Upper lobe of left lung (tissue), 6 donors: ENCODE results near the gene SORCS3. TPM values are rescaled to one million over a fixed set of nuclear protein-coding genes. Genes with fewer than 3 reads are reported as not detected.

Experiments used
- ATAC-seq, 2 donors: fragments of 200-7000 bp; cut with Tn5 transposase; one replicate each; pipeline ENCODE4 v1.9.1; 2022; ENCODE audit warnings: mild to moderate bottlenecking in 2 of 2, moderate library complexity in 2 of 2; ENCODE audit not compliant: low FRiP score in 2 of 2
- DNase-seq, 2 donors: peaks; one replicate each; pipeline ENCODE4 v3.0.0-alpha.2; 2019 to 2020
- H3K27ac ChIP-seq, 4 donors: fragments of 200-600 bp; sonication (generic); one replicate each; pipeline ENCODE4 v1.5.1; 2016 to 2019
- H3K27me3 ChIP-seq, 4 donors: fragments of 200-600 bp; sonication (generic); one replicate each; pipeline ENCODE4 v1.5.1; 2017 to 2019
- H3K36me3 ChIP-seq, 4 donors: fragments of 200-600 bp; sonication (generic); one replicate each; pipeline ENCODE4 v1.5.1; 2016 to 2019
- H3K4me1 ChIP-seq, 4 donors: fragments of 200-600 bp; sonication (generic); one replicate each; pipeline ENCODE4 v1.5.1; 2018 to 2019
- H3K4me3 ChIP-seq, 4 donors: fragments of 200-600 bp; sonication (generic); one replicate each; pipeline ENCODE4 v1.5.1; 2017 to 2019; ENCODE audit warnings: mild to moderate bottlenecking in 2 of 4, moderate library complexity in 1 of 4
- H3K9me3 ChIP-seq, 4 donors: fragments of 200-600 bp; sonication (generic); one replicate each; pipeline ENCODE4 v1.5.1; 2018 to 2019
- EP300 ChIP-seq, 4 donors: sonication (generic); formaldehyde crosslinking; IDR thresholded peaks; one replicate each; pipeline ENCODE4 v1.5.1; 2017; ENCODE audit warnings: antibody characterized with exemption in 4 of 4, control low read depth in 2 of 4
- POLR2A ChIP-seq, 4 donors: fragments of 450-650 bp; IDR thresholded peaks; one replicate each; pipeline ENCODE4 v1.5.1; 2016 to 2017; ENCODE audit warnings: antibody characterized with exemption in 4 of 4, mild to moderate bottlenecking in 2 of 4
- POLR2AphosphoS5 ChIP-seq, 2 donors: sonication (generic); formaldehyde crosslinking; IDR thresholded peaks; one replicate each; pipeline ENCODE4 v1.5.1; 2017; ENCODE audit warnings: antibody characterized with exemption in 2 of 2
- WGBS, 2 donors: methylation state at CpG; one replicate each; pipeline ENCODE4 v1.1.5; 2017 to 2018; 5-methylcytosine and 5-hydroxymethylcytosine counted together
- total RNA-seq, 6 donors: library from RNA; depleted of rRNA in 4 of 6; stranded (reverse); fragments of >200 nt in 4 of 6; gene quantifications; one replicate each; pipeline versions ENCODE4 v1.1.0 to v1.2.1, GENCODE V29; 2016 to 2021
- TF ChIP-seq, protein P1 (sequence below), 6 experiments: fragments of 450-650 bp in 4 of 6; fragments of 200-600 bp in 2 of 6; sonication (generic) in 2 of 6; IDR thresholded peaks; one replicate each; pipeline ENCODE4 v1.5.1; 2016 to 2019; ENCODE audit warnings: antibody characterized with exemption in 6 of 6
- donor health status: DM: no; HTN: no; CAD: no; lungs with moderate emphysema.
- donor health status: DM: no; HTN: yes; CAD: no; lungs with severe emphysema.

Gene SORCS3
- total RNA-seq, 6 donors from 2014 or later, result not detected

DNA sequence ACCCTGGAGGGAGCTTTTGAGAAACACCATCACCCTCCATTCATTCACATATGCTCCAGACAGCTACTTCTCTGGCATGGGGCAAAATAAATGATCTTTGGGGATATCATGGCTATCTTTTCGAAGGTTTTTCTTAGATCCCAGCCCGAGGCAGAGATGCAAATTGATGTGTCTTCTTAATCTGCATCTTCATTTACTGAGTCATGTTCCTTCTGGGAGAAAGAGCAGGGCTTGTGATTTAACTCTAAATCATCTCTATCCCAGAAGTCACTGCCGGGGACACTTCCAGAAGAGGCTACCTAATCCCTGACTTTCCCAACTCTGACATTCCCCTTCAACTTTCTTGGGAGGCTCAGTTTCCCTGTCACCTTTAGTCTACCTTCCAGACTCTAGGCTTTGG is 90.1 kb downstream of the SORCS3 start:
- no peaks in the 10 kb centered on the region for H3K9me3 ChIP-seq
- ATAC-seq, result no peak

GRCh38 chr10:104732222-104732621 is 91.1 kb downstream of the SORCS3 start:
- no peaks in the 10 kb centered on the region for H3K4me1 ChIP-seq
- no peak overlapping the region for H3K27ac ChIP-seq
- ATAC-seq (no peak), DNase-seq (no peak)
- H3K4me3 ChIP-seq, result no peak overlapping the region
- TF ChIP-seq POLR2A (IDR thresholded peaks at IDR 0.05) (no peak), EP300 (IDR thresholded peaks at IDR 0.05) (no peak), POLR2AphosphoS5 (IDR thresholded peaks at IDR 0.05) (no peak)
- TF ChIP-seq, protein P1, sequence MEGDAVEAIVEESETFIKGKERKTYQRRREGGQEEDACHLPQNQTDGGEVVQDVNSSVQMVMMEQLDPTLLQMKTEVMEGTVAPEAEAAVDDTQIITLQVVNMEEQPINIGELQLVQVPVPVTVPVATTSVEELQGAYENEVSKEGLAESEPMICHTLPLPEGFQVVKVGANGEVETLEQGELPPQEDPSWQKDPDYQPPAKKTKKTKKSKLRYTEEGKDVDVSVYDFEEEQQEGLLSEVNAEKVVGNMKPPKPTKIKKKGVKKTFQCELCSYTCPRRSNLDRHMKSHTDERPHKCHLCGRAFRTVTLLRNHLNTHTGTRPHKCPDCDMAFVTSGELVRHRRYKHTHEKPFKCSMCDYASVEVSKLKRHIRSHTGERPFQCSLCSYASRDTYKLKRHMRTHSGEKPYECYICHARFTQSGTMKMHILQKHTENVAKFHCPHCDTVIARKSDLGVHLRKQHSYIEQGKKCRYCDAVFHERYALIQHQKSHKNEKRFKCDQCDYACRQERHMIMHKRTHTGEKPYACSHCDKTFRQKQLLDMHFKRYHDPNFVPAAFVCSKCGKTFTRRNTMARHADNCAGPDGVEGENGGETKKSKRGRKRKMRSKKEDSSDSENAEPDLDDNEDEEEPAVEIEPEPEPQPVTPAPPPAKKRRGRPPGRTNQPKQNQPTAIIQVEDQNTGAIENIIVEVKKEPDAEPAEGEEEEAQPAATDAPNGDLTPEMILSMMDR (IDR thresholded peaks at IDR 0.05), result no peak
- no peaks in the 10 kb centered on the region for H3K9me3 ChIP-seq
- 59 to 68% methylated on average over 3 of the region's 3 CpGs for WGBS, 2 donors
- no peaks in the 10 kb centered on the region for H3K36me3 ChIP-seq
- no peaks in the 10 kb centered on the region for H3K27me3 ChIP-seq

More for the DNA sequence above, 90.1 kb downstream of the SORCS3 start:
- TF ChIP-seq, protein P1 (IDR thresholded peaks at IDR 0.05), result no peak
- no peak for TF ChIP-seq POLR2A (IDR thresholded peaks at IDR 0.05)
- no peak for TF ChIP-seq EP300 (IDR thresholded peaks at IDR 0.05)
- no peak for TF ChIP-seq POLR2AphosphoS5 (IDR thresholded peaks at IDR 0.05)
- Histone ChIP-seq H3K4me3 (no peak overlapping the region), H3K27me3 (no peaks in the 10 kb centered on the region), H3K27ac (no peak overlapping the region), H3K4me1 (no peaks in the 10 kb centered on the region), H3K36me3 (no peaks in the 10 kb centered on the region)
- no peak for DNase-seq
- WGBS, 2 donors, result 72 to 84% methylated on average over 3 of the region's 3 CpGs

DNA sequence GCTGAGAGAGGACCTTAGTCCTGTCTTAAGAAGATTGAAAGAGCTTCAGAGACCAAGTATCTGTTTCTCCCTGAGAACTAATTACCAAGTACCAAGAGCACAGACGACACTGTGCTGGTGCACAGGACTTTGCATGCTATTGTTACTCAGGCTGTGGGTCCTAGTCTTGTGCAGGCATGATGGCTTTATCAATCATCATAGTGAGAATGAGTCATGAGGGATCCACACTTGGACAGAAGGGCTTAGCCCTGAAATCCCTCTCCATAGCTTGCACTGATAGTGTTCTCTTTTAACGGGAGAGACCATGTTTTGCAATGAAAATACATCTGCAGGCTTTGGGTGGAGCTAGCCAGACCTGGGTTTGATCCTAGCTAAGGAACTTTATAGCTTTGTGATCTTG is 93.3 kb downstream of the SORCS3 start:
- H3K27me3 ChIP-seq, result no peaks in the 10 kb centered on the region

DNA sequence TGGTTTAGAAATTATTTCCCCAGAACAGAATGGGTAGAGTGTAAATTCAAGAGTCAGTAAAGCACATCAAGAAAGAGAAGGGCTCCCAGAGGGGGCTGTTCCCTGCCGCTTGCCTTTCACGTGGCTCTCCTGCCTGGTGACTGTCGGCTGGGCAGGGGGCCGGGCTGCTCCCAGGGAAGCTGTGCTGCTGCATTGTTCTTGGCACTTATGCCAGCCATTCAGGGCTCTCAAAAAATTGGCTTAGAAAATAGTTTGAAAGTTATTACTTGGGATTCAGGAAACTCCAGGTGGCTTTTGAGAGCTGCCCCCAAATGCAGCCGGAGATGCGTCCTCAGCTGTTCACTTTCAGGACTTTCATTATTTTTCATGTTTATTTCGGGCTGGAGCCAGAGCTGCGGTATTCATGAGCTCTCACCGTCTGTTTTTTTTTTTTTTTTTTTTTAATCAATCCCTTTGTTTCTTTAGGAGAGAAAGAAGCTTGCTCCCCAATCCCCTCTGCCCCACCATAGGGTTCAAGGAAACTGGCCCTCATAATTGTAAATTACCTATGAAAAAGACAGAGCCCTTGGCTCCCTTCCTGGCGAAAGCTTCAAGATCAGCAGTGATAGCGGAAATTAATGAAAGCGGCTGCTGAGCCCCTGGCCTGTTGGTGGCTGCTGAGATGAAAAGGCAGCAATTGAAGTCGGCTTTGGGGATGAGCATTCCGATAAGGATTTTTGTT is 94.1 kb downstream of the SORCS3 start:
- H3K9me3 ChIP-seq, result no peaks in the 10 kb centered on the region
- H3K4me1 ChIP-seq, result no peaks in the 10 kb centered on the region
- H3K27ac ChIP-seq, result no peak overlapping the region
- no peaks in the 10 kb centered on the region for H3K36me3 ChIP-seq
- DNase-seq, result peak in 1 of 2 donors; percentile 50
- no peak for ATAC-seq
- WGBS, 2 donors, result 21 to 25% methylated on average over 13 to 14 of the region's 14 CpGs
- H3K4me3 ChIP-seq, result no peak overlapping the region
- no peaks in the 10 kb centered on the region for H3K27me3 ChIP-seq
- TF ChIP-seq POLR2AphosphoS5 (IDR thresholded peaks at IDR 0.05), result no peak

More for the DNA sequence above, 93.3 kb downstream of the SORCS3 start:
- Histone ChIP-seq H3K36me3 (no peaks in the 10 kb centered on the region), H3K4me1 (no peaks in the 10 kb centered on the region), H3K4me3 (no peak overlapping the region), H3K9me3 (no peaks in the 10 kb centered on the region), H3K27ac (no peak overlapping the region)
- no peak for ATAC-seq
- 43 to 47% methylated on average over 2 of the region's 2 CpGs for WGBS, 2 donors
- TF ChIP-seq, protein P1 (IDR thresholded peaks at IDR 0.05), result no peak
- no peak for TF ChIP-seq POLR2A (IDR thresholded peaks at IDR 0.05)
- no peak for TF ChIP-seq EP300 (IDR thresholded peaks at IDR 0.05)
- TF ChIP-seq POLR2AphosphoS5 (IDR thresholded peaks at IDR 0.05), result no peak
- DNase-seq, result no peak

GRCh38 chr10:104735757-104736391 is 94.8 kb downstream of the SORCS3 start:
- TF ChIP-seq, protein P1 (IDR thresholded peaks at IDR 0.05), result no peak
- Histone ChIP-seq H3K9me3 (no peaks in the 10 kb centered on the region), H3K36me3 (no peaks in the 10 kb centered on the region), H3K4me3 (no peak overlapping the region), H3K27me3 (no peaks in the 10 kb centered on the region), H3K4me1 (no peaks in the 10 kb centered on the region), H3K27ac (no peak overlapping the region)
- DNase-seq (peak in 1 of 2 donors; percentile 60), ATAC-seq (no peak)
- WGBS, 2 donors, result 28 to 31% methylated on average over 10 of the region's 10 CpGs
